HG02623 (cell line): Measurements from ENCODE around the gene KCNQ1.

Experiments used
- ATAC-seq: cut with Tn5 transposase; IDR thresholded peaks from one replicate; pipeline ENCODE4 v1.9.1; 2021; ENCODE audit warnings: moderate library complexity; ENCODE audit not compliant: unreplicated experiment

KCNQ1 gene

GRCh38 chr11:2771758-2772466 is 327.1 kb downstream of the KCNQ1 start:
- ATAC-seq: no peak

- no peak for ATAC-seq
Measured at GRCh38 chr11:2772544-2773031, 327.8 kb downstream of the KCNQ1 start.

GRCh38 chr11:2774173-2775082 is 329.6 kb downstream of the KCNQ1 start:
- no peak for ATAC-seq

- ATAC-seq: no peak
Measured at GRCh38 chr11:2775083-2775625, 330.3 kb downstream of the KCNQ1 start.

- no peak for ATAC-seq
Measured at GRCh38 chr11:2775626-2776350, 331.0 kb downstream of the KCNQ1 start.

GRCh38 chr11:2776351-2777061 is 331.7 kb downstream of the KCNQ1 start:
- ATAC-seq: no peak

GRCh38 chr11:2777386-2777785 is 332.6 kb downstream of the KCNQ1 start:
- ATAC-seq: no peak

- no peak for ATAC-seq
Measured at GRCh38 chr11:2777871-2778629, 333.2 kb downstream of the KCNQ1 start.

GRCh38 chr11:2778630-2779498 is 334.1 kb downstream of the KCNQ1 start:
- no peak for ATAC-seq

GRCh38 chr11:2779499-2779980 is 334.7 kb downstream of the KCNQ1 start:
- no peak for ATAC-seq

GRCh38 chr11:2779981-2780849 is 335.4 kb downstream of the KCNQ1 start:
- ATAC-seq: no peak

- no peak for ATAC-seq
Measured at GRCh38 chr11:2780850-2781407, 336.1 kb downstream of the KCNQ1 start.

GRCh38 chr11:2781408-2782274 is 336.8 kb downstream of the KCNQ1 start:
- ATAC-seq: no peak

- ATAC-seq: no peak
Measured at GRCh38 chr11:2782769-2783168, 338.0 kb downstream of the KCNQ1 start.

GRCh38 chr11:2783536-2784082 is 338.8 kb downstream of the KCNQ1 start:
- ATAC-seq: no peak

- ATAC-seq: no peak
Measured at GRCh38 chr11:2787816-2788167, 343.0 kb downstream of the KCNQ1 start.
